ENCODE results near the gene AHCYL2.
"Not testable (repeated sequence)": the region's sequence is repeated elsewhere in the genome, so short reads cannot be mapped to it uniquely, and the experiment has no call there.

The AHCYL2 gene

GRCh38 chr7:129433847-129434674 is 209.2 kb downstream of the AHCYL2 start, which contains the start of gene STRIP2:
Gene STRIP2, plus strand, starts transcription at chr7:129434432. Its CDS starts 41 bp downstream, at chr7:129434473.
- peak; percentile 96 for DNase-seq

DNA sequence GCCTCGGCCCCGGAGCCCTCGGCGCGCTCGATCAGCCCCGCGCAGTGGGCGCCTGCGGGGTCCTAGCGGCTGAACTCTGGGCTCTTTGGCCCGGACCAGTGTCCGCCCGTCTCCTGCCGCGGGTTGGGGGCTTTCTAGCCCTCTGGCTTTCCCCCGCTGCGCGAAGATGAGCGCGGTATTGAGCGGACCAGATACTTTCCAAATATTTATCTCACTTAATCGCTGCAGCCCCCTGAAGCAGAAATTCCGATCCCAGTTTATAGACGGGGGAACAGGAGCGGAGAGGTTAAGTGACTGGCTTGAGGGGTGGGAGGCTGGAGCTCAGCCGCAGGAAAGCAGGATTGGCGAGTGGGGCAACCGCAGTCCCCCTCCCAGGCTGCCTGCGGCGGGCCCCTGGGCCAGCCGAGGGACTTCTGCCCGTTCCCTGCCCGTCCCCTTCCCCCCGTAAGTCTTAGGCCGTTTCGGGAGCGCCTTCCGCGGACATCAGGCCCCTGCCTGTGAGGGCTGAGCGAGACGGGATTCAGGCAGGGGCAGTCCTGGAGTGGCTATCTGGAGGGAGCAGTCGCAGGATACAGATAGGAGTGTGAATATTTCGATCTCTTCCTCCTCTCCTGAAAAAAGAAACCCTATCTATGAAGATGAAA is 210.0 kb downstream of the AHCYL2 start:
- DNase-seq = peak; percentile 16

DNA sequence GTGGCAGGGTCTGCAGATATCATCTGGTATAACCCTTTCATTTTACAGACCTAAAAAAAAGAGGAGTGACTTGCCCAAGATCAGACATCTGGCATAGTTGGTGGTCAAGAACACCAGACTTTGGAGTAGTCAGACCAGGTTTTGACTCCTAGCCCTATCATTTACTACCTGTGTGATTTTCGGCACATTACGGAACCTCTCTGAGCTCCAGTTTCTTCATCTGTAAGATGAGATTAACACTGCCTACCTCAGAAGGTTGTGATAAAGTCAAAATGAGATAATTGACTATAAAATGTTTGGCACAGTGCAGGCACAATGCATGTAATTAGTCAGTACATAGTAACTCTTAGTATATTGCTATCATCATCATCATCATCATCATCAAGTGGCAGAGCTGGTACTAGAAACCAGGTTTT is 210.6 kb downstream of the AHCYL2 start:
- DNase-seq = peak; percentile 56

DNA sequence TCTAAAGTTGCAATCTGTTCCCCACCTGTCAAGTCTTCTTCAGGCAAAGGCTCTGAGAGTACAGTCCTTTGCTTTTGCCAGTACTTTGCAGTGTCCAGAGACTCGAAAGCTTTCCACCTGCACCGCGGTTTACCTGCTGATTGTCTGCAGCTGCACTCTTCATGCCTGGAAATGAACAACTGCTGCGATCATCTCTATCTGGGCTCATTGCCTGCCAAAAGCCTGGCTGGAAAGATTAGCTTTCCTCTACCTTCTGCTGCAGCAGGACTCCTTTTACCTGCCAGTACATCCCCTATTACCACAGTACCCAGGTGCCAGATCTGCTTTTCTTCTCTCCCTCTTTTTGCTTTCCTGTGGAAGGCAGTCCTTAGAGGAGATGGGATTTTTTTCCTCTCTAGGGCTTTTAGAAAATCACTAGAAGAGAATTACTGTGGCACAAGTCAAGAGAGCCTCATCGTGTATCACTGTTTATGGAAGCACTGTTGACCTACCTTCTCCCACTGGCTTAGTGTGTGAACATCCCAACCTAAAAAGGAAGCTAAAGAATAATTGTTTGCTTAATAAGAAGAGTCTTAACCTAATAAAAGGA is 211.6 kb downstream of the AHCYL2 start:
- DNase-seq = no peak

DNA sequence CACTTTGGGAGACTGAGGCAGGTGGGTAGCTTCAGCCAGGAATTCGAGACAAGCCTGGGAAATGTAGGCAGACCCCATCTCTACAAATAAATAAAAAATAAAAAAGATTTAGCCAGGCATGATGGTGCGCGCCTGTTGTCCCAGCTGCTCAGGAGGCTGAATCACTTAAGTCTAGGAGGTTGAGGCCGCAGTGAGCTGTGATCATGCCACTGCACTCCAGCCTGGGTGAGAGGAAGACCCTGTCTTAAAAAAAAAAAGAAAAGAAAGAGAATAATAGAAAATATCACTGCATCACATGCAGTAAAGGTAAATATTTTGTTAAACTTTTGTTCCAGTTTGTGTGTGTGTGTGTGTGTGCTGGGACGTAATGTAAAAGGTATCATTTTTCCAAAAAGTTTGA is 212.4 kb downstream of the AHCYL2 start:
- peak; percentile 22 for DNase-seq

GRCh38 chr7:129438281-129438838 is 213.5 kb downstream of the AHCYL2 start:
- DNase-seq = no peak

DNA sequence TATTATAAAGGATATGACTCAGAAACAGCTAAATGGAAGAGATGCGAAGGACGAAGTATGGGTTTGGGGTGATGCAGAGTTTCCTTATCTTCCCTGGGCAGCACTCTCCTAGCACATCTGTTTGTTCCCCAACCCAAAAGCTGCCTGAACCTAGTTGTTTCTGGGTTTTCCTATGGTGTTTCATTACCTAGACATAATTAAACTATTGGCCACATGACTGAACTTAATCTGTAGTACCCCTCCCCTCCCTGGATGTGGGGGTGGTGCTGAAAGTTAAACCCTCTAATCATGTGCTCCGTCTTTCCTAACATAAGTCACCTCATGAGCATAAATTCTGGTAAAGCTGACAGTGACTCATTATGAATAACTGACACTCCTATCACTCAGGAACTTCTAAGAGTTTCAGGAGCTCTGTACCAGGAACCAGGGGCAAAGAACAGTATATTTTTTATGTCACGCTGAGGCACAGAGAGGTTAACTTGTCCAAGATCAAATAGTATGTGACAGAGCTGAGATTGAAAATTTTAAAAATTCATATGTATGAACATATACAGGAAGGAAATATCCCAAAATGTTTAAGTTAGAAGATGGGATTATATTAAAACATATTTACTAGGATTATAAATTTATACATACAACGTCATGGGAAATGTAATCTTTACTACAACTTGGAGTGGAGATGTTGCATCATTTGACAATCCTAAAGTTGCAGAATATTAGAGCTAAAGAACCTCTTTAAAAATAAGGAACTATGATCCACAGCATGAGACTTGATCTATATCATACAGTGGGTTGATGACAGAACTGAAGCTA is 214.2 kb downstream of the AHCYL2 start:
- peak; percentile 91 for DNase-seq

DNA sequence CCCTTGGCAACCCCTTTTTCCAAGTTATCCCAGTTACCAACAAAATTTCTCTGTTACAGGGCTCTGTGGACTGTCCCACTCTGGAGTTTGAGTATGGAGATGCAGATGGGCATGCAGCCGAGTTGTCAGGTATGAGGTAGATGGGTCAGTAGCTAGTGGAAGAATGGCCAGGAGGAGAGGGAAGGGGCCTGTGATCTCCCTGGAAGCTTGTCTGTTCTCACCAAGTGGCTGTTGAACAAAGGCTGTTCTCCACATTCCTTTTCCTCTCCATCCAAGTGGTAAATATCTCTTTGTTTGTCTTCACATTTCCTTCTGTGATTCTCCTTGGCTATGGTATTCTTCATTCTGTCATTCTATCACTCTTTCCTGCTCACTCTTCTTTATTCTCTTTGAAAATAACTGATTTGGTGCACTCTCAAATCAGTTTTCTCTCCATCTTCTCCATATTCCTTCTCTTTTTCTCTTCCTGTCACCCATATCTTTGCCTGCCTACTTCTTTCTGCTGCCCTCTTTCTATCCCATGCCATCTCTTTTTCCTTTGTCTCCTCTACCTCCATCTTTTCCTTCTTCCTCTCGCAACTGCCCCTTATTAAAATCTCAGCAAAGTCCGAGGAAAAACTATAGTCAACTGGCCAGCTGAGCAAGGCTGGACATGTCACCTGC is 215.3 kb downstream of the AHCYL2 start:
- DNase-seq = no peak

GRCh38 chr7:129443612-129444011 is 218.8 kb downstream of the AHCYL2 start:
- no peak for DNase-seq

- not testable (repeated sequence) for DNase-seq
Measured at GRCh38 chr7:129444776-129445175, 219.9 kb downstream of the AHCYL2 start.

DNA sequence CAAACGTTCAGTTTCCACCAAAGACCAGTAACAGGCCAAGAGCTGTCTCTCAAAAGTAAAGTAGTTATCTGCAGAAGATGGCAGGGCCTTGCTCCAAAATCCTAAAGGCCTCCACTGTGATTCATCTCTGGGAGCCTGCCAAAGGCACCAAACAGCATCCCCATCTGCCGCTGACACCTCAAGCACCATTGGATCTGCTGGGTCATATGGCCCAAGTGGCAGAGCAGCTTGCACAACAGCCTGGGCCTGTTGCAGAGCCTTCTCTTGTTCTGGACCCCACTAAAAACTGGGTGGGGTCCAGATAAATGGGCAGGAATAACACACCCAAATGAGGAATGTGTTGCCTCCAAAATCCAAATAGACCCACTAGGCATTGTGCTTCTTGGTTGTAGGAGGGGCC is 222.1 kb downstream of the AHCYL2 start:
- not testable (repeated sequence) for DNase-seq

- not testable (repeated sequence) for DNase-seq
Measured at GRCh38 chr7:129447445-129447844, 222.6 kb downstream of the AHCYL2 start.

- DNase-seq = not testable (repeated sequence)
Measured at GRCh38 chr7:129448608-129449007, 223.8 kb downstream of the AHCYL2 start.

DNA sequence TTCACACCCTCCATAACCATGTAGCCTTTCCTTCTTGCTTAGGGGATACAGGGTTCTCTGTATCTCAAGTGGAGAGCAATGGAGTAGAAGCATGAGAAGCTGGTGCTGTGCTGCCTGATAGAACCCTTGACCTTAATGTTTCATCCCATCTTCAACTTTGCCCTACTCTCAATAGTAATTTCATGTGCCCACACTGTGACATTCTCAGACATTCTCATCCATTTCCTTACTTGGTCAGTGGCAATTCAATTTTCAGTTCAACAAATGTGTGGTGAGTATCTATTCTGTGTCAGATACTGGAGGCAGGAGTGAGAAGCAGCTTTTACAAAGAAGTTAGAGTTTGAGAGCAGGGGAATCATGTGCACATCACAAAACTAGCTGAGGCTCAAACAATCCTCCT is 225.5 kb downstream of the AHCYL2 start:
- no peak for DNase-seq

GRCh38 chr7:129452589-129453231 is 227.9 kb downstream of the AHCYL2 start:
- no peak for DNase-seq

DNA sequence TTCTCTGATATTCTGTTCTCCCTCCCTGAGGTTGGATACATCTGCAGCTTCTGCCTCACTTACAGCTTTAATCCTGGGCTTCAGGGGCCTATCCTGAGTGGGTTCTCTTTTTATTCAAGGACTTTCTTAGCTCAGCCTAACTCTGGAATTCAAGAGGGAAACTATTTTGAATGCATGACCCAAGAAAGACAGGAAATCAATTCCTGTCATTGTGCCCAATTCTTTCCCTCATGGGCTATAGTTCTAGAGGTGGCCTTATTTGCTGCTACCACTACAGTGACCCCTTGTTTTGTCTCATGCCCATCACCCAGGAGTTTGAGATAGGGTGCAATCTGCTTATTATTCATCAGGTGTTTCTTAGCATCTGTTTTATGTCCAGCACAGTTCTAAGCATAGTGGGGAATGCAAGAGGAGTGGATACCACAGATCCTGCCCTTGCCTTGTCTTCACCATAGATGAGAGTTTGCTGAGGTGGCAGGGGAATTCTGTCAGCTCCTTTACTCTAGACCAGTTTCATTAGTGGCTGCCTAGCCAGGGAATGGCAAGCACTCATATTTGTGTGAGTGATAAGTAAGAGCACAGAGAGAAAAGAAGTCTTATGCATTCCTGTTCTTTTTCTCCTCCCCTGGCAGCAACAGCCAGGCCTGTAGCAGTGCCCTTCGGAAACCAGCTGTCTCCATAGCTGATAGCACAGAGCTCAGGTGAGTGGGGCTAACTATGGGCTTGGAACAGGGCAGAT is 228.8 kb downstream of the AHCYL2 start:
- DNase-seq = no peak

- no peak for DNase-seq
Measured at GRCh38 chr7:129454249-129454551, 229.4 kb downstream of the AHCYL2 start.

DNA sequence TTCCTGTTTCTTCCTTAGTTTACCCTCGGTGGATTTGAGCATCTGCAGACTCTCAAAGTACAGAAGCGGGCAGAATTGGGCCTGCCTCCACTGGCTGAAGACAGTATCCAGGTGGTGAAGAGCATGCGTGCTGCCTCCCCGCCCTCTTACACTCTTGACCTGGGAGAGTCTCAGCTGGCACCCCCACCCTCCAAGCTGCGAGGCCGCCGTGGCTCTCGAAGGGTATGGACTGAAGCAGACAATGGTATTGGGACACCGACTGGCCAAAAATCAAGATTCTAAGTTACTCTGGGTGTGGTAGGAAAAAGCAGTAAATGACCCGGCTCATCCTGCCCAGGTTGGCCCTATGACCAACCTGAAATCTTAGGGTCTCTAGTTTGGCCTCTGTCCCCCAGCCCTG is 231.6 kb downstream of the AHCYL2 start:
- DNase-seq = no peak

DNA sequence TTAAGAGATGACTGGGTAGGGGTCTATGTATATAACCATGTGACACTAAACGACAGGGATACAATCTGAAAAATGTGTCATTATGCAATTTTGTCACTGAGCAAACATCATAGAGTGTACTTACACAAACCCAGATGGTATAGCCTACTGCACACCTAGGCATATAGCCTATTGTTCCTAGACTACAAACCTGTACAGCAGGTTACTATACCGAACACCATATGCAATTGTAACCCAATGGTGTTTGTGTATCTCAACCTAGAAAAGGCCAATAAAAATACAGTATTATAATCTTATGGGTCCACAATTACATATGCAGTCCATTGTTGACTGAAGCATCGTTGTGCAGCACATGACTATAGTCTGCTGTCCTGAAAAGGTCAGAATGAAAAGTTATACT is 232.3 kb downstream of the AHCYL2 start:
- DNase-seq = no peak

- no peak for DNase-seq
Measured at GRCh38 chr7:129458171-129458570, 233.3 kb downstream of the AHCYL2 start.

DNA sequence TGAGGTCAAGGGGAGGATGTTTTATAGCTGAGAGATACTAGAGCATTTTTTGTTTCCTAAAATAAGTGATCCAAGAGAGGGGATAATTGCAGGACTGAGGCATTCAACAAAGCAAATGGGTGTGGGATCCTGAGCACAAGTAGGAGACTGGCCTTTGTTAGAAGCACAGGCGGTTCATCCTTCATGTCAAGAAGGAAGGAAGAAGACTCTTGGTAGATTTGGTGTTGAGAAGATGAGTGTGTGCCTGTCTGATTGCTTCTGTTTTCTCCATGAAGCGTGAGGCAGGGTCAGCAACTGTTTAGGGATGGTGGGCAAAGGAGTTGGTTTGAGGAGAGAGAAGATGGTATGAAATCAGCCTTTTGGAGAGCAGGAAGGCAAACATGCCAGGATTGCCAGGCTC is 237.0 kb downstream of the AHCYL2 start:
- no peak for DNase-seq
